ENCODE results near the gene ADIRF. TPM values are rescaled to one million over a fixed set of nuclear protein-coding genes. Genes with fewer than 3 reads are reported as not detected.
A peak's percentile ranks its signal among the peaks of the same experiment; 100 is the strongest.

The ADIRF gene
- total RNA-seq (100 to 1,000 TPM in 1 of 7 donors, 10 to 100 TPM in 6; 23.9 to 139 (median 50.7) TPM), polyA plus RNA-seq (10 to 100 TPM; 61.6 to 84.5 (median 73.5) TPM)
- long read RNA-seq, donor 1, transcript ADIRF-201 (3 exons, 917 nt) = major isoform, 6 of 6 reads
- long read RNA-seq, donor 1, partial matches to known transcripts = 0 of 6 reads
- long read RNA-seq, donor 1, other reads (novel, unspliced or antisense) = 0 of 6 reads
- long read RNA-seq, donor 2, transcript ADIRF-201 (3 exons, 917 nt) = major isoform, 5 of 5 reads
- long read RNA-seq, donor 2, partial matches to known transcripts = 0 of 5 reads
- long read RNA-seq, donor 2, other reads (novel, unspliced or antisense) = 0 of 5 reads

- Histone ChIP-seq H3K27ac (peak within 1 kb of the TSS; percentile 2 to 93 (median 88)), H3K4me3 (peak within 1 kb of the TSS; percentile 23 to 74 (median 46)), H3K27me3 (replicated peaks in 1 of 7) (peaks cover 0 to 50% (median 6%) of the 10 kb centered on the region in 7 donors), H3K9me3 (no peaks in the 10 kb centered on the region), H3K4me1 (peaks cover 24 to 69% (median 61%) of the 10 kb centered on the region in 6 donors), H3K36me3 (no peaks in the 10 kb centered on the region)
- peak; percentile 83 for DNase-seq
- intact Hi-C loops (cut with DNase I; ENCODE audit: low total_unique reads) = no loop called here
- TF ChIP-seq POLR2AphosphoS5 (IDR thresholded peaks at IDR 0.05) = peak; percentile 69 to 82 (median 73)
- TF ChIP-seq POLR2A (IDR thresholded peaks at IDR 0.05) = no peak
- WGBS, 5 donors = 17 to 27% (median 17%) methylated on average over 34 to 59 of the region's 59 CpGs
Measured at GRCh38 chr10:86968271-86968993, at the start of gene ADIRF. Gene ADIRF (plus strand): TSS chr10:86968482. CDS start chr10:86968545, 63 bp downstream.

- Histone ChIP-seq H3K4me1 (no peaks in the 10 kb centered on the region), H3K36me3 (peaks cover 0 to 51% (median 10%) of the 10 kb centered on the region in 6 donors), H3K27me3 (replicated peaks in 1 of 7) (no peaks in the 10 kb centered on the region), H3K9me3 (no peaks in the 10 kb centered on the region), H3K4me3 (no peak overlapping the region), H3K27ac (no peak overlapping the region)
- DNase-seq = no peak
- TF ChIP-seq POLR2A (IDR thresholded peaks at IDR 0.05) (no peak), POLR2AphosphoS5 (IDR thresholded peaks at IDR 0.05) (no peak), CTCF (IDR thresholded peaks at IDR 0.05 in 8 of 11, conservative IDR thresholded peaks at IDR 0.05 in 3 of 11) (no peak)
- WGBS, 5 donors = 87 to 94% (median 87%) methylated on average over 9 of the region's 9 CpGs
- intact Hi-C loops (cut with DNase I; ENCODE audit: low total_unique reads) = no loop called here
Measured at GRCh38 chr10:86922553-86922961, 45.7 kb upstream of the ADIRF start.

- no peak overlapping the region for H3K27ac ChIP-seq
- no peaks in the 10 kb centered on the region for H3K9me3 ChIP-seq
- peaks cover 0 to 42% (median 2%) of the 10 kb centered on the region in 6 donors for H3K36me3 ChIP-seq
- DNase-seq = no peak
- H3K4me1 ChIP-seq = no peaks in the 10 kb centered on the region
- no peak for TF ChIP-seq POLR2AphosphoS5 (IDR thresholded peaks at IDR 0.05)
- TF ChIP-seq POLR2A (IDR thresholded peaks at IDR 0.05) = no peak
- TF ChIP-seq CTCF (IDR thresholded peaks at IDR 0.05 in 8 of 11, conservative IDR thresholded peaks at IDR 0.05 in 3 of 11) = no peak
- whole genome bisulfite sequencing, 5 donors = 90 to 95% (median 92%) methylated on average over 14 to 15 of the region's 15 CpGs
- no peaks in the 10 kb centered on the region for H3K27me3 ChIP-seq (replicated peaks in 1 of 7)
- no peak overlapping the region for H3K4me3 ChIP-seq
- intact Hi-C loops (cut with DNase I; ENCODE audit: low total_unique reads) = no loop called here
Measured at GRCh38 chr10:86929468-86930380, 38.6 kb upstream of the ADIRF start.

GRCh38 chr10:86931872-86932271 lies 36.4 kb upstream of the ADIRF start:
- Histone ChIP-seq H3K27ac (no peak overlapping the region), H3K4me1 (no peaks in the 10 kb centered on the region), H3K36me3 (peaks cover 0 to 62% (median 6%) of the 10 kb centered on the region in 6 donors), H3K4me3 (no peak overlapping the region), H3K9me3 (no peaks in the 10 kb centered on the region), H3K27me3 (replicated peaks in 1 of 7) (no peaks in the 10 kb centered on the region)
- TF ChIP-seq POLR2AphosphoS5 (IDR thresholded peaks at IDR 0.05) (no peak), CTCF (IDR thresholded peaks at IDR 0.05 in 8 of 11, conservative IDR thresholded peaks at IDR 0.05 in 3 of 11) (no peak), POLR2A (IDR thresholded peaks at IDR 0.05) (no peak)
- DNase-seq = no peak
- 67 to 83% (median 80%) methylated on average over 1 of the region's 1 CpG for WGBS, 5 donors
- intact Hi-C loops (cut with DNase I; ENCODE audit: low total_unique reads) = no loop called here

Data from spleen (tissue), 13 donors.